Dedifferentiated amniotic fluid mesenchymal stem cell (primary cell): ENCODE results near the gene ATG9A.

ENCODE experiments used
- DNase-seq: peaks from one replicate; pipeline ENCODE4 v3.0.0-alpha.2; 2016; ENCODE audit errors: extremely low spot score

The ATG9A gene

GRCh38 chr2:219220652-219221402 is 8.6 kb downstream of the ATG9A start:
- DNase-seq = no peak

DNA sequence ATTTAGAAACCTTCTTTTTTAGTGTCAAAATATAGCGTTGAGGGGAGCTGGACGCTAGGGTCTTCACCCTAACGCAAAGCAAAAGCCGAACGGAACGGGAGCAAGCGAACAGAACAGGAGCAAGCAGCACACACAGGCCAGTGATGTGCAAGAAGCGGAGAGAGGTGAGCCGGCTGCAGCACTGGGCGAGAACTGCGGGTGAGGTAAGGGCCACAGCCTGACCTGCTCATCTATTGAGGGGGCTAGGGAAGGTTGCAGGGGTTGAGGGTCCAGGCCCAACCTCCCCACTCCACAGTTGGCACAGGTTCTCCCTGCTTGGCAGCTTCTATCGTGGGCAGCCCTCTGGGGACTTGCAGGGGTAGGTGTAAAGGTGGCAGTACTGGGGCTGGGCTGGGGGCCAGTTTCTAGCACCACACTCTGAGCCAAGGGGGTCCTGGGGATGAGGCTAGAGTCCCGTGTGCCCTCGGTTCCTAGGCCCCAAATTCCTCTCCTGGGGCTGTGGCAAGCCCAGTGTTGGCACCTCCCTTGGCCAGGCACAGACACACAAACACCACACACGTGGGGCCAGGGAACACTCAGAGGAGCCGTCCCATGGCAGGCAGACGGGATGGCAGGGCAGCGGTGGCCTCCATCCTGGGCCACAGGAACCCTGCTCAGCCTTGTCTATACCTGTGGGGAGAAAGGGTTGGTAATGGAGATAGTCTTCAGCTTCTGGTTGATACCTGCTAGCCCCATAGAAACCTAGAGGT is 9.5 kb downstream of the ATG9A start:
- DNase-seq = no peak

- peak; percentile 95 for DNase-seq
These were observed 10.4 kb downstream of the ATG9A start, which contains the start of gene ABCB6 for GRCh38 chr2:219218732-219219701. ABCB6 (minus strand) TSS chr2:219218958; CDS start chr2:219218673, 285 bp downstream.

DNA sequence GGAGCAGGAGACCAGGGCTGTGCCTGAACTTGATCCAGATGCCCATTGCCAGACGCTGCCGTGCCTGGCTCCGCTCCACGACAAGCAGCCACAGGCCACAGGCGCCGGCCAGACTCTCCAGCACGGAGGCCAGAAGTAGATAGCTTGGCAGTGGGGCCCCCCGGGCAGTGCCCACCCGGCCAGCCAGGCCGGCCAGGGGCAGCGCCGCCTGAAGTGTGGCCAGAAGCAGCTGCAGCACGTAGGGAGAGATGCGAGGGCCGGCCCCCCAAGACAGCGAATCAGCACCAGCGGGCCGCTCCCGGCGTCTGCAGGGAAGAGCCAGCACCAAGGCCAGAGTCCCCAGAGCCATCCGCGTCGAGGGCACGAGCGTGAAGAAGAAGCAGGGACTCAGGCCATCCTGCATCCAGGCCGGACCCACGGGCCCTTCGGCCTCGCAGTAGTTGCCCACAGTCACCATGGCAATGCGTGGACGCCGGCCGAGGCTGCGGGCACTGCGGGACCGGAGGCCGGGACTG is 11.2 kb downstream of the ATG9A start:
- DNase-seq = peak; percentile 70

DNA sequence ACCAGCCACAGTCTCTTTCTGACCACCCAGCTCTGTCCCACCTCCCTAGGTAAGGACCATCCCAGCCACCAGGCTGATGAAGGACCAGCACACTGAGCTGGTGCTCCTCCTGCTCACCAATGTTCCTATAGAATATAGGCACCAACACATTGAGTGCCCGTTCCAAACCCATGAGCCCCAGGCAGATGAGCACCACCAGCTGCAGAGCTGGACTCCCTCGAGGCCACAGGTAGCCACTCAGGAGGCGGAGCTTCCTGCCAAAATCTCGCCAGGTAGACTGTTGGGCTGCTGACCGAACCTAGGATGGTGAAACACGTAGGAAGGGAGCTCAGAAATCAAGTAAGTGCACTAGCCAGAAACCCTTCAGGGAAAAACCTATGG is 12.9 kb downstream of the ATG9A start:
- no peak for DNase-seq

- no peak for DNase-seq
These were observed 13.4 kb downstream of the ATG9A start for GRCh38 chr2:219215871-219216534.

GRCh38 chr2:219214786-219215185 is 14.7 kb downstream of the ATG9A start:
- DNase-seq = no peak

DNA sequence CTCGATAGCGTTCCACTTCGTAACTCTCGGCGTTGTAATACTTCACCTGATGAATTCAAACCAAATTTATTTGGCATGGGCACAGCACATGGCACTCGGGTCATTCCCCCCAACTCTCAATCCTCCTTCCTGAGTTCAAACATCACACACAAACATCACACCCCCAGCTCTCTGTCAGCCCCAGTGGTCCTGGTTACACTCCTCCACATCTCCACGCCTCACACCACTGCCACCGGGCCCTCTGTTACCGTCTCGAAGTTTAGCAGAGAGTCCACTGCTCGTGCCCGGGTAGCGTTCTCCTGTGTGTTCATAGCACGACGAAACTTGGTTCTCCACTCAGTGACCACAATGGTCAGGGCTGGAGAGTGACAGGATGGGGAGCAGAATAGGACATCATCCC is 15.3 kb downstream of the ATG9A start:
- no peak for DNase-seq

DNA sequence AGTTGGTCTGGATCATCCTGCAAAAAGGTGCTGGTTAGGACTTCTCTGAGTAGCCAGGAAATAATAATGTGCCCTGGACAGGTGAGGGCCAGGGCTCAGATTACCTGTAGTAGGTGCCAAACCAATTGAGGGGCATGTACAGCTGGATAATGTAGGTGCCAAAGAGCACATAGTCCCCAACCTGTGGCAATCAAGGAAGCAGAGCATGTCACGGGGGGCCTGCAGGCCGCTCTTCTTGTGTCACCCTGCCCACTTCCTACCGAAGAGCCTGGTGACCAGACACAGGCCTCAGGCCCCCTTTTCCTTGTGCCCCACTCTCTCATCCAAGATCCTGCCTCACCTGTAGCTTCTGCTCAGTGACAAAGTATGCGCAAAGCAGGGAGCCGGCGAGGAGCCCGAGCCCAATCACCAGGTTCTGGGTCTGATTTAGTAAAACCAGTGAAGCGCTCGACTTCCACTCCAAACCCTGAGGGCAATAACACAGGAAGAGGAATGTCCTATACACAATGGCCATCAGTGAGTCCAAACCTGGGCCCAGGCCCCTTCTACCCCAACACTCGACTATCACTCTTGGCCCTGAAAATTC is 15.9 kb downstream of the ATG9A start:
- DNase-seq = no peak

DNA sequence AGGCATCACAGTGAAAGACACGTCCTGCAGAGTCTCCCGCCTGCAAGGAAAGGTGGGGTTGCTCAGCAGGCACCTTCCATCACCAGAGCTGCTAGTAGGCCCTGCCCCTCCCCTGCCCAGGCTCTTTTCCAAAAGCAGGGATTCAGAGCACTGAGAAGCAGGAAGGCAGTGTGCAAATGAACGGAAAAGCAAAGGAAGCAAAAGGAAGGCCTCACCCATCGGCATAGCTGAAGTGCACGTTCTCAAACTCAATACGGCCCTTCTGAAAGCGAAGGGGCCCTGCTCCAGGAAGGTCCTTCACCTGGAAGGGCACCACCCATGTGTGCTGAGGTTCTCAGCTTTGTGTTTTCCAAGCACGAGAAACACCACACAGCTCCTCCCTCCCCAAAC is 16.4 kb downstream of the ATG9A start:
- no peak for DNase-seq

DNA sequence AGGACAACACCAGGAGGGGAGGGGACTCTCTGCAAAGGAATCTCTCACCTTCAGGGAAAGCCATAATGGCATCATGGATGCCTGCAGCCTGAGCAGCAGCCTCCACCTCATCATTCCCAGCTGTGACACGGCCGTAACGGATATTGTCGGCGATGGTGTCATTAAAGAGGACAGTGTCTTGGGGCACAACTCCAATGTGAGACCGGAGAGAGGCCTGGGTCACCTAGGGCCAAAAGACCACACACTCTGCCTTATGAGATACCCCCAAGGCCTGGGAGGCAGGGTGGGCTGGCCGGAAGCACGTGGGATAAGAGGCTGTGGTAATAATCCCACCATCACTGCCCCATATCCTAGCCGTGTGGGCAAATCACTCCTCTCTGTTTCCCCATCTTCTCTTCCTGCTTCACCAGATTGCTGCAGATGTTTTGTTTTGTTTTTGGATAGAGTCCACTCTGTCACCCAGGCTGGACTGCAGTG is 18.5 kb downstream of the ATG9A start:
- DNase-seq = no peak

- DNase-seq = no peak
These were observed 19.1 kb downstream of the ATG9A start for GRCh38 chr2:219210196-219210885.

GRCh38 chr2:219209236-219210195 is 19.9 kb downstream of the ATG9A start:
- no peak for DNase-seq

DNA sequence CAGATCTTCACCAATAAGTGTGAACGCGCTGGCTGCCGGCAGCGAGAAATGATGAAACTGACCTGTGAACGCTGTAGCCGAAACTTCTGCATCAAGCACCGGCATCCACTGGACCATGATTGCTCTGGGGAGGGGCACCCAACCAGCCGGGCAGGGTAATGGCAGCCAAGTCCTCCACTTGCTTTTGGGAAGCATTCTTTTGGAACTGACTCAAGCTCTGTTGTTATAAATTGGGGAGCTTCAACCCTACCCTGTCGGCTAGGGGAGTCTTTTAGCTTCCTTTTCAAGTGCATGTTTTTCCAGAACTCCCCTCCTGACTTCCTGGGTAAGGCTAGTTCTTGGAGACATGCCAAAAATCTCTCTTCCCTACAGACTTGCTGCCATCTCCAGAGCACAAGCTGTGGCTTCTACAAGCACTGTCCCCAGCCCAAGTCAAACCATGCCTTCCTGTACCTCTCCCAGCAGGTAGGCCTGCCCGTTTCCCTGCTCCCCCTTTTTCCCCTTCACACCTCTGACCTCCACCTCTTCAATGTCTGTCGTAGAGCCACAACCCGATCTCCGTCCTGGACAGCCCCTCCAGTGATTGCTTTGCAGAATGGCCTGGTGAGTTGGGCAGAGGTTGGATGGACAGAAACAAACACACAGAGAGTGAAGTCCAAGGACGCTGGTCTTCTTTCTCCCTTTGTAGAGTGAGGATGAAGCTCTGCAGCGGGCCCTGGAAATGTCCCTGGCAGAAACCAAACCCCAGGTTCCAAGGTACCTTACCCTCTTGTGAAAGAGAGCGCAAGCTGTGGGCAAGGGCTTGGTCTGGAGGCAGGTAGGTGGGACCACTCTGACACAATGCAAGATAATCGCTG is 21.3 kb downstream of the ATG9A start:
- peak; percentile 27 for DNase-seq

DNA sequence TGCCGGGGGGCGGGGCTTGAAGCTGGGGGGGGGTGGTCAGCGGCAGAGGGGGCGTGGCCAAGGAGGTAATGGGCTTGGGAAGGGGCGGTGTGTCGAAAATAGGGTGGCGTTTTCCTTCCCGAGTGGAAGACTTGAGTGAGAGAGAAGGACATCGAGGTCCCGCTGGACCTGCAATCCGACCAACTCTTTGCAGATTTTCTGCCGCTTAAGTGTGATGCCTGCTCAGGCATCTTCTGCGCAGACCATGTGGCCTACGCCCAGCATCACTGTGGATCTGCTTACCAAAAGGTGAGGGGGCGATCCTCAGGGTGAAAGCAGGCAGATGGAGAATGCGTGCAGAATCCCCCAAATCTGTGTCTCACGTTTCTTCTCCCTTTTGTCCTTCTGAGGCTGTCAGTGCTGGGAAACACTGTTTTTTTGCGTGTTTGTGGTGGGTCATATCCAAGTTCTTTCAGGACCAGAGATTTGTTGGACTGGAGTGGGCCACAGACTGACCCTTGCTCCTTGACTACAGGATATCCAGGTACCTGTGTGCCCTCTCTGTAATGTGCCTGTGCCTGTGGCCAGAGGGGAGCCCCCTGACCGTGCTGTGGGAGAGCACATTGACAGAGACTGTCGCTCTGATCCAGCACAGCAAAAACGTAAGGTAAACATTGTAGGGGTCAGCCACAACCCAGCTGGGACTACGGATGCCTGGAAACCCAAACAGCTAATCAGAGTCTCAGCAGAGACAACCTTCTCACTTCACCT is 22.1 kb downstream of the ATG9A start:
- peak; percentile 53 for DNase-seq

- DNase-seq = peak; percentile 86
These were observed 22.9 kb downstream of the ATG9A start, which contains the start of gene ZFAND2B for GRCh38 chr2:219206328-219207133. ZFAND2B (plus strand) TSS chr2:219206782; CDS start chr2:219206988, 206 bp downstream.
